ENCODE results near the gene ZRANB3.

The ZRANB3 gene

GRCh38 chr2:135531231-135532197, 496 bp upstream of the ZRANB3 start, which contains the start of gene R3HDM1:
R3HDM1 (plus strand) TSS chr2:135531484; CDS start chr2:135604846, 73,362 bp downstream.
- H3K36me3 ChIP-seq (replicated peaks; ENCODE audit: insufficient read depth, low read length), result no peaks in the 10 kb centered on the region
- H3K9ac ChIP-seq (ENCODE audit: low read length), result peak within 1 kb of the TSS; percentile 85
- H3K79me2 ChIP-seq (ENCODE audit: low read length), result peaks cover 48% of the 10 kb centered on the region
- H3K9me3 ChIP-seq (replicated peaks; ENCODE audit: insufficient read depth, low read length), result no peaks in the 10 kb centered on the region
- H3F3A ChIP-seq (ENCODE audit: insufficient read depth, low read length), result peaks cover 6% of the 10 kb centered on the region; the same call in 1 of the 2 replicates
- H3K4me2 ChIP-seq (ENCODE audit: low read depth, low read length), result peak within 1 kb of the TSS; percentile 97
- H4K20me1 ChIP-seq (ENCODE audit: insufficient read depth, low read length), result no peaks in the 10 kb centered on the region
- H3K27me3 ChIP-seq (replicated peaks; ENCODE audit: insufficient read depth, low read length), result no peaks in the 10 kb centered on the region
- H3K4me3 ChIP-seq (ENCODE audit: low read length), result peak within 1 kb of the TSS; percentile 92
- H2AFZ ChIP-seq (ENCODE audit: low read length), result peak within 1 kb of the TSS; percentile 87
- peaks cover 7% of the 10 kb centered on the region for H3K4me1 ChIP-seq (ENCODE audit: low read length)
- H3K9me2 ChIP-seq (replicated peaks; ENCODE audit: insufficient read depth, low read length), result no peaks in the 10 kb centered on the region
- peak within 1 kb of the TSS; percentile 90 for H3K27ac ChIP-seq (ENCODE audit: low read length)
- DNase-seq, result peak; percentile 99
- TF ChIP-seq EZH2phosphoT487 (IDR thresholded peaks at IDR 0.05; ENCODE audit: low read length), result no peak
- TF ChIP-seq CTCF (IDR thresholded peaks at IDR 0.05; ENCODE audit: low read length), result peak; percentile 28

GRCh38 chr2:135528006-135528405, 3.0 kb downstream of the ZRANB3 start:
- Histone ChIP-seq H2AFZ (ENCODE audit: low read length) (no peak overlapping the region), H4K20me1 (ENCODE audit: insufficient read depth, low read length) (no peaks in the 10 kb centered on the region), H3K4me1 (ENCODE audit: low read length) (peaks cover 5% of the 10 kb centered on the region), H3K36me3 (replicated peaks; ENCODE audit: insufficient read depth, low read length) (no peaks in the 10 kb centered on the region), H3K9me3 (replicated peaks; ENCODE audit: insufficient read depth, low read length) (no peaks in the 10 kb centered on the region), H3K27me3 (replicated peaks; ENCODE audit: insufficient read depth, low read length) (no peaks in the 10 kb centered on the region), H3K79me2 (ENCODE audit: low read length) (peaks cover 15% of the 10 kb centered on the region), H3K9ac (ENCODE audit: low read length) (no peak overlapping the region), H3K9me2 (replicated peaks; ENCODE audit: insufficient read depth, low read length) (no peaks in the 10 kb centered on the region), H3F3A (ENCODE audit: insufficient read depth, low read length) (peaks cover 6% of the 10 kb centered on the region; the same call in 1 of the 2 replicates), H3K4me3 (ENCODE audit: low read length) (no peak overlapping the region), H3K4me2 (ENCODE audit: low read depth, low read length) (no peak overlapping the region), H3K27ac (ENCODE audit: low read length) (no peak overlapping the region)
- TF ChIP-seq EZH2 (optimal IDR thresholded peaks at IDR 0.05; ENCODE audit: low read depth, low read length) (no peak), EZH2phosphoT487 (IDR thresholded peaks at IDR 0.05; ENCODE audit: low read length) (no peak), CTCF (IDR thresholded peaks at IDR 0.05; ENCODE audit: low read length) (no peak)
- no peak for DNase-seq

GRCh38 chr2:135525786-135526185, 5.2 kb downstream of the ZRANB3 start:
- Histone ChIP-seq H4K20me1 (ENCODE audit: insufficient read depth, low read length) (no peaks in the 10 kb centered on the region), H3K4me1 (ENCODE audit: low read length) (no peaks in the 10 kb centered on the region), H3K27me3 (replicated peaks; ENCODE audit: insufficient read depth, low read length) (no peaks in the 10 kb centered on the region), H3F3A (ENCODE audit: insufficient read depth, low read length) (peaks cover 6% of the 10 kb centered on the region; the same call in 1 of the 2 replicates), H2AFZ (ENCODE audit: low read length) (no peak overlapping the region), H3K27ac (ENCODE audit: low read length) (no peak overlapping the region), H3K79me2 (ENCODE audit: low read length) (no peaks in the 10 kb centered on the region; the same call in 1 of the 2 replicates), H3K36me3 (replicated peaks; ENCODE audit: insufficient read depth, low read length) (no peaks in the 10 kb centered on the region), H3K9ac (ENCODE audit: low read length) (no peak overlapping the region), H3K4me3 (ENCODE audit: low read length) (no peak overlapping the region), H3K9me3 (replicated peaks; ENCODE audit: insufficient read depth, low read length) (no peaks in the 10 kb centered on the region), H3K4me2 (ENCODE audit: low read depth, low read length) (no peak overlapping the region), H3K9me2 (replicated peaks; ENCODE audit: insufficient read depth, low read length) (no peaks in the 10 kb centered on the region)
- TF ChIP-seq CTCF (IDR thresholded peaks at IDR 0.05; ENCODE audit: low read length) (no peak), EZH2 (optimal IDR thresholded peaks at IDR 0.05; ENCODE audit: low read depth, low read length) (no peak), EZH2phosphoT487 (IDR thresholded peaks at IDR 0.05; ENCODE audit: low read length) (no peak)
- DNase-seq, result peak; percentile 60

Data from MM.1S (cell line).